ENCODE results near the gene NIPBL. TPM values are rescaled to one million over a fixed set of nuclear protein-coding genes. Genes with fewer than 3 reads are reported as not detected.

The NIPBL gene
- total RNA-seq, 1 experiment from 2014 or later: 48.1 TPM

DNA sequence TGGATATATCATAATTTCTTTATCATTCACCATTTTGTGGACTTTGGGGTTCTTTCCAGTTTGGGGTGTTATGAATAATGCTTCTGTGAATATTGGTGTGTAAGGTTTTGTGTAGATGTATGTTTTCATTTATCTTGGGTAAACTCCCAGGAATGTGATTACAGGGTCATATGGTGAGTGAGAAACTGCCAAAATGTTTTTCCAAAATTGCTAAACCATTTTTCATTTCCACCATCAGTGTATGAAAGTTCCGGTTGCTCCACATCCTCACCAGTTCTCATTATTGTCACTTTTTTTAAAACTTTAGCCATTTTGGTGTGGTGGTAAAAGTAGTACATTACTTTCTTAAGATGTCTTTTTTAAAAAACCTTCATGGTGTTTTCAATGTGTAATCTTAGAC, 152.9 kb downstream of the NIPBL start:
- H3K4me1 Mint-ChIP-seq (ENCODE audit: low read depth, unreplicated experiment): no peaks in the 10 kb centered on the region
- Histone ChIP-seq H3K27me3 (replicated peaks; ENCODE audit: control insufficient read depth, insufficient read depth, low read length) (no peaks in the 10 kb centered on the region), H3K4me3 (ENCODE audit: low read depth, low read length) (no peak overlapping the region), H3K4me1 (no peaks in the 10 kb centered on the region), H3K9me3 (no peaks in the 10 kb centered on the region), H3K36me3 (ENCODE audit: control insufficient read depth, insufficient read depth, low read length) (peaks cover 1% of the 10 kb centered on the region)
- POLR2A ChIA-PET: no interaction called here
- H3K4me3 Mint-ChIP-seq (ENCODE audit: unreplicated experiment): no peak overlapping the region
- no TSS peak for BruUV-seq (replicated peaks)
- CTCF ChIA-PET: no interaction called here
- TF ChIP-seq, protein P1, sequence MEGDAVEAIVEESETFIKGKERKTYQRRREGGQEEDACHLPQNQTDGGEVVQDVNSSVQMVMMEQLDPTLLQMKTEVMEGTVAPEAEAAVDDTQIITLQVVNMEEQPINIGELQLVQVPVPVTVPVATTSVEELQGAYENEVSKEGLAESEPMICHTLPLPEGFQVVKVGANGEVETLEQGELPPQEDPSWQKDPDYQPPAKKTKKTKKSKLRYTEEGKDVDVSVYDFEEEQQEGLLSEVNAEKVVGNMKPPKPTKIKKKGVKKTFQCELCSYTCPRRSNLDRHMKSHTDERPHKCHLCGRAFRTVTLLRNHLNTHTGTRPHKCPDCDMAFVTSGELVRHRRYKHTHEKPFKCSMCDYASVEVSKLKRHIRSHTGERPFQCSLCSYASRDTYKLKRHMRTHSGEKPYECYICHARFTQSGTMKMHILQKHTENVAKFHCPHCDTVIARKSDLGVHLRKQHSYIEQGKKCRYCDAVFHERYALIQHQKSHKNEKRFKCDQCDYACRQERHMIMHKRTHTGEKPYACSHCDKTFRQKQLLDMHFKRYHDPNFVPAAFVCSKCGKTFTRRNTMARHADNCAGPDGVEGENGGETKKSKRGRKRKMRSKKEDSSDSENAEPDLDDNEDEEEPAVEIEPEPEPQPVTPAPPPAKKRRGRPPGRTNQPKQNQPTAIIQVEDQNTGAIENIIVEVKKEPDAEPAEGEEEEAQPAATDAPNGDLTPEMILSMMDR (IDR thresholded peaks at IDR 0.05; ENCODE audit: insufficient read depth in 1 of 2, low read depth in 1 of 2, low read length in 1 of 2, severe bottlenecking in 1 of 2, unreplicated experiment in 1 of 2): no peak
- H3K27me3 Mint-ChIP-seq (ENCODE audit: insufficient read depth, unreplicated experiment): no peaks in the 10 kb centered on the region
- H3K27ac Mint-ChIP-seq (ENCODE audit: unreplicated experiment): no peak overlapping the region
- DNase-seq: no peak
- H3K9me3 Mint-ChIP-seq (ENCODE audit: unreplicated experiment): no peaks in the 10 kb centered on the region
- intact Hi-C loops (cut with micrococcal nuclease; ENCODE audit: unreplicated experiment): no loop called here
- H3K36me3 Mint-ChIP-seq (ENCODE audit: insufficient read depth, unreplicated experiment): peaks cover 43% of the 10 kb centered on the region

DNA sequence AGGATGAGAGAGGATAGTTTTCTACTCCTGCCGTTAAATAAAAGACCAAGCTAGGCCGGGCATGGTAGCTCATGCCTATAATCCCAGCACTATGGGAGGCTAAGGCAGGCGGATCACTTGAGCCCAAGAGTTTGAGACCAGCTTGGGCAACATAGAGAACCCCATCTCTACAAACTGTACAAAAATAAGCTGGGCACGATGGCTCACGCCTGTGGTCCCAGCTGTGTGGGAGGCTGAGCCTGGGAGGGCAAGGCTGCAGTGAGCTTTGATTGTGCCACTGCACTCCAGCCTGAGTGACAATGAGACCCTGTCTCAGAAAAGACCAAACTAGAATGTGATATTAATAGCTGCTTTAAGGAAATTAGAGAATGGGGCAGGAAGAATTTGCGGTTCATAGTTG, 158.4 kb downstream of the NIPBL start:
- Mint-ChIP-seq H3K27me3 (ENCODE audit: insufficient read depth, unreplicated experiment) (no peaks in the 10 kb centered on the region), H3K4me1 (ENCODE audit: low read depth, unreplicated experiment) (no peaks in the 10 kb centered on the region), H3K27ac (ENCODE audit: unreplicated experiment) (no peak overlapping the region), H3K9me3 (ENCODE audit: unreplicated experiment) (no peaks in the 10 kb centered on the region), H3K4me3 (ENCODE audit: unreplicated experiment) (no peak overlapping the region), H3K36me3 (ENCODE audit: insufficient read depth, unreplicated experiment) (peaks cover 33% of the 10 kb centered on the region)
- no peak overlapping the region for H3K4me3 ChIP-seq (ENCODE audit: low read depth, low read length)
- intact Hi-C loops (cut with micrococcal nuclease; ENCODE audit: unreplicated experiment): no loop called here
- H3K36me3 ChIP-seq (ENCODE audit: control insufficient read depth, insufficient read depth, low read length): no peaks in the 10 kb centered on the region; the same call in 1 of the 2 replicates
- CTCF ChIA-PET: no interaction called here
- H3K27me3 ChIP-seq (replicated peaks; ENCODE audit: control insufficient read depth, insufficient read depth, low read length): no peaks in the 10 kb centered on the region
- DNase-seq: no peak
- no peaks in the 10 kb centered on the region for H3K9me3 ChIP-seq
- TF ChIP-seq, protein P1 (IDR thresholded peaks at IDR 0.05; ENCODE audit: insufficient read depth in 1 of 2, low read depth in 1 of 2, low read length in 1 of 2, severe bottlenecking in 1 of 2, unreplicated experiment in 1 of 2): no peak
- no TSS peak for BruUV-seq (replicated peaks)
- POLR2A ChIA-PET: no interaction called here
- H3K4me1 ChIP-seq: no peaks in the 10 kb centered on the region

DNA sequence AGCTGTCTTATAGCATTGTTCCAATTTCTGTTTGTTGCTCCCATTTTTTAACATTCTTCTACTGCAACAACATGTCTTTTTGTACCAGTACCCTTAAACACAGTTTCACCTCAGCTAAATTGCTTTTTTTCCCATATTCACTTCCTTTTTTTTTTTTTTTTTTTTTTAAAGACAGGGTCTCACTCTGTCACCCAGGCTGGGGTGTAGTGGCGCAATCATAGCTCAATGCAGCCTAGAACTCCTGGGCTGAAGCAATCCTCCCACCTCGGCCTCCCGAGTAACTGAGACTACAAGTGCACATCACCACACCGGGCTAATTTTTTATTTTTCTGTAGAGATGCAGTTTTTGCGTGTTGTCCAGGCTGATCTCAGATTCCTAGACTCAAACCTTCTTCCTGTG, 161.3 kb downstream of the NIPBL start:
- Mint-ChIP-seq H3K27ac (ENCODE audit: unreplicated experiment) (no peak overlapping the region), H3K27me3 (ENCODE audit: insufficient read depth, unreplicated experiment) (no peaks in the 10 kb centered on the region), H3K36me3 (ENCODE audit: insufficient read depth, unreplicated experiment) (peaks cover 26% of the 10 kb centered on the region), H3K4me1 (ENCODE audit: low read depth, unreplicated experiment) (no peaks in the 10 kb centered on the region), H3K4me3 (ENCODE audit: unreplicated experiment) (no peak overlapping the region), H3K9me3 (ENCODE audit: unreplicated experiment) (no peaks in the 10 kb centered on the region)
- CTCF ChIA-PET: no interaction called here
- no peaks in the 10 kb centered on the region for H3K9me3 ChIP-seq
- intact Hi-C loops (cut with micrococcal nuclease; ENCODE audit: unreplicated experiment): no loop called here
- TF ChIP-seq, protein P1 (IDR thresholded peaks at IDR 0.05; ENCODE audit: insufficient read depth in 1 of 2, low read depth in 1 of 2, low read length in 1 of 2, severe bottlenecking in 1 of 2, unreplicated experiment in 1 of 2): no peak
- POLR2A ChIA-PET: no interaction called here
- H3K4me1 ChIP-seq: no peaks in the 10 kb centered on the region
- BruUV-seq (replicated peaks): no TSS peak
- H3K4me3 ChIP-seq (ENCODE audit: low read depth, low read length): no peak overlapping the region
- H3K36me3 ChIP-seq (ENCODE audit: control insufficient read depth, insufficient read depth, low read length): no peaks in the 10 kb centered on the region
- DNase-seq: no peak
- H3K27me3 ChIP-seq (replicated peaks; ENCODE audit: control insufficient read depth, insufficient read depth, low read length): no peaks in the 10 kb centered on the region

All from Caco-2 (cell line).